LHCN-M2 (cell line): Measurements from ENCODE around the gene HDAC9. TPM values are rescaled to one million over a fixed set of nuclear protein-coding genes. Genes with fewer than 3 reads are reported as not detected.
A peak's percentile ranks its signal among the peaks of the same experiment; 100 is the strongest.

ENCODE experiments used
- DNase-seq: peaks from one replicate; pipeline ENCODE4 v3.0.0-alpha.2; 2012; ENCODE audit warnings: low read depth
- total RNA-seq: library from RNA; depleted of rRNA; stranded (reverse); fragments of >200 nt; gene quantifications from 2 replicates; pipeline ENCODE4 v1.2.3, GENCODE V29; 2014

HDAC9 gene
- total RNA-seq, 1 experiment from 2014 or later = 16.5 TPM

DNA sequence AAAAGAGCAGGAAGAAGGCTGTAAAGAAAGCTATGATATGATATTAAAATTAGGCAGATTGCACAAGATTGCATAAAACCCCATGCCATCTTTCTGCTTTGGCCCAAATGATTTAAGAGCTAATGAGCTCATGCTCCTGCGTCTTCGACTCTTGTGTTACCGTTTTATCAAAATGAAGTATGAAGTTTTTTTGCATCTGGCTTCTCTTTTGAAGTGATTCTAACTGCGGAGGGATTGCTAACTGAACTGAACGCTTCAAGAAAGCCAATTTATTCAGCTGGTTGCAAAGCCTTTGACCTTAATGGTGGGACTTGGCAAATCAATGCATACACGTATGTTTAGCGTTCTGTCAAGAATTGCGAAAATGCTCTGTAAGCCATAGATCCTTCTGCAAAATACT is 339.0 kb downstream of the HDAC9 start:
- DNase-seq = no peak

DNA sequence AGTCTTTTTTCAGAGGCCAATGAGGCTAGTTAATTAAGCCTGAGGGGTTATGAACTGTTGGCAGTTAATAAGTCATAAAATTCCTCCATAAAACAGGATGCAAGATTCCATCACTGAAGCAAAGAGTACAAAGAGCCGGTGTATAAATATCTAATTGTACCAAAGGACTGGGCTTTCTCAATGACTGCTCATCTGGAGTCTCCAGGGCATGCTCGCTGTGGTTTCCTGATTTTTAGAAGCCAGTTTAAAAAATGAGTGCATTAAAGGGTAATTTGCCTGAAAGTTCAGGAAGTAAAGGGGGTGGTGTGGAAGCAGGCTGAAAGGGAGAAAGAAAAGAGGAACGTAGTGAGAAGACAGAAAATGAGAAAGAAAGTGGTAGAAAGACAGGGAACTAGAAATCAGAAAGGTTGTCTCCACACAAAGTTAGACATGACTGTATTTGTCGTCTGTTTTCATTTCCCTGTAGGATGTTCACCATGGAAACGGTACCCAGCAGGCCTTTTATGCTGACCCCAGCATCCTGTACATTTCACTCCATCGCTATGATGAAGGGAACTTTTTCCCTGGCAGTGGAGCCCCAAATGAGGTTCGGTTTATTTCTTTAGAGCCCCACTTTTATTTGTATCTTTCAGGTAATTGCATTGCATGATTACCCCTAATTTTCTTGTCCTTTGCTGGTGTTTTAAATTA is 339.6 kb downstream of the HDAC9 start:
- no peak for DNase-seq

DNA sequence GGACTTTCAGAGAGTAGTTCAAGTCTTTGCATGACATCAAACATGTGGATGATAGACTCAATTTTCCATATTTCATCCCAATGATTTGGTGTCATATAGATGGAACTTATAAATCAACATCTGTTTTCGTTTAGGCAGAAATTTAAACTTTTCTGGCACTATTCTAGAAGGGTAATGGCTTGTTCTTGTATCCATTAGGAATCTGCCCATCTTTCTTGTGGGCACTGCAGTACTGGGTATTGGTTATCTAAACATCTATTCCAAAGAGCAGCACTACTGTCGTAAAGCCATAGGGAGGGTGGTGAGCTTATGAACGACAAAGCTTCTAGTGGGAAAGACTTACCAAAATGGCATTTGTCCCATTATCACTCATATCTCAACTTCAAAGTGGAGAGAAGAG is 348.4 kb downstream of the HDAC9 start:
- DNase-seq = no peak

DNA sequence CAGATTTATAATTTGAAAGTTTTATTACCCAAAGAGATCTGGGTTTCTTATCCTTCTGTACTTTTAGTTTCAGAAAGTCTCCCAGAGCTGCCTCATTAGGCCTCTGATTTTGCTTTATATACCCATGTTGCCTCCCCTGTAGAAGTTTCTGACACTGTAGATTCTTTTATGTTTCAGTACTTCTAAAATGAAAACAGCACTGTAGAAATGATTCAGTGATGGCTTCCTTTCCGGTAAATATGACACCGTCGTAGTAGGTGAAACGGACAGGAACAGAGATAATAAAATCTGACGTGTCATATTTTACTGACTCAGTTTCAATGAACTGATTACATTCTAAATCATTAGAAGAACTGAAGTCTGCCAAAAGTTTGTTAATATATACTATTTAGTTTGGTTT is 349.2 kb downstream of the HDAC9 start:
- DNase-seq = no peak

DNA sequence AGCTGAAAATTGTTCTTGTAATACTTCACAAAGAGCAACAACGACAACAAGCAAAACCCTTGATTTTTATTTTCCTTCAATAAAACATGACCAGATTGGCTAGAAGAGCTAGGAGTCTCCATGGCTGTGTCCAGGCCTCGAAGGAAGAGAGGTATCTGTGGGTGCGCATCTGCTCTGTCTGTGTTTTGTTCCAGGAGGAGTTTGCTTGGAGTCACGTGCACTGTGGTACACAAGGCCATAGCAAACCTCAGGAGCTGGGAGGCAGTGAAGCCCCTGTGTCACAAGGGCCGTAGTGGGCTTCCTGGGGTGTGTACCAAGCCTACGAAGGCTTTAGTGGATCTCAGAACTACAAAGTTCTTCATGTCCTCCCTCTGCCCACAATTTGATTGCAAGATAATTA is 350.2 kb downstream of the HDAC9 start:
- DNase-seq = no peak

DNA sequence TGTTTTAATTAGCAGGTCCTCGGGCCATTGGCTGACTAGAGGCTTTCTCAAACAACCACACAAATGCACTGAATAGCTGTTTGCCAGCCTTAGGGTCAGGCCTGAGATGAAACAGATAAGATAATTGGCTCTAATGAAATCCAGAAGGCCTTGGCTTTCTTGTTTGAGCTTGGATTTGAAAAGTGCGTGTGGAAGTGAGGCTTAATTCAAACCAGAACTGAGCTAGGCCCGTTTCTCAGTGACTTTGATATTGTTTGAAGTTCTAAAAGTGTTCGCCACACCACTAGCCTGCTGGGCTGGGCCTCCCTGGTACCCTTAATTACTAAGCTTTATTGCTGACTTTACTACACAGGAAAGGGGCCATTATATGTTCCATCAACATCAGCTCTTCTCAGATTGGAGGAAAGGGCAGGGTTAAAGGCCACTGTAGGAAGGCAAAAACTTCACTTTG is 351.2 kb downstream of the HDAC9 start:
- DNase-seq = no peak

DNA sequence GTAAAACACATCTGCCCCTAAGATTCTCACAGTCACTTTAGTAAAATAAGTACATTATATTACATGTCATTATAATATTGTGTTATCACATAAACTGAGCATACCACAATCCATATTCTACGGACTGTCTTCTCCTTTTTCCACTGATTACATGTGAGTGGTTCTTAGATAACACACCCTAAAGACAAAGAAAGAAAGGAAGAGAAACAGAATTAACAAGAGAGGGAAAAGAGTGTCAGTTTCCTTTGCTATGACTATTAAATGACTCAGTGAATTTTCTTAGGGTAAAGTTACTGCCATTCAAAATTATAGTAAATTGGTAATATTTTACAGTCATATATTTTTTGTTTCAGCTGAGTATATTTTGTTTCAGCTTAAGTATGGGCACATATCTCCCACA is 353.6 kb downstream of the HDAC9 start:
- peak; percentile 42 for DNase-seq

DNA sequence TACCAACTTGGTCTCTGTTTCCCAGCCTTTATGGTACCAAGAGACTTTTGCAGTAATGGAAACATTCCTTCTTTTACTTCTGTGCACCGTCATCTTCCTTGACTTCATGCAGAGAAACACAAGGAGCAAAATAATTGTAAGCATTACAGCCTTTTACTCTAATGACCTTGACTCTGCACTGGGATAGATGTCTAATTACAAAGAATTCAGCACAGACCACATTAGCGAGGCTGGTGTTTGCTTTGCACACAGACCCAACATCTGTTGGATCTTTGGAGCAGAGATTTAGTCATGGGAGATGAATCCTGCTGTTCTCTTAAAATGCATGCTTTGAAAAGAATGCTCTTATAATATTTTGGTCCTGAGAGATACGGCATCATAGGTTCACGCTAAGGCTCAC is 360.2 kb downstream of the HDAC9 start:
- peak; percentile 65 for DNase-seq

DNA sequence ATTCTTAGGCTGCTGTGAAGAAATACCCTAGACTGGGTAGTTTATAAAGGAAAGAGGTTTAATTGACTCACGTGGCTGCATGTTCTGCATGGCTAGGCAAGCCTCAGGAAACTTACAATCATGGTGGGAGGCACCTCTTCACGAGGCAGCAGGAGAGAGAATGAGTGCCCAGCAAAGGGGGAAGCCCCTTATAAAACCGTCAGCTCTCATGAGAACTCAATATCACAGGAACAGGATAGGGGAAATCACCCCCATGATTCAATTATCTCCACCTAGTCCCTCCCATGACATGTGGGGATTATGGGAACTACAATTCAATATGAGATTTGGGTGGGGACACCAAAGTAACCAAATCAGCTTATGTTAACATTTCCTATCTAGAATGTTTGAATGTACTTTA is 362.7 kb downstream of the HDAC9 start:
- DNase-seq = no peak

DNA sequence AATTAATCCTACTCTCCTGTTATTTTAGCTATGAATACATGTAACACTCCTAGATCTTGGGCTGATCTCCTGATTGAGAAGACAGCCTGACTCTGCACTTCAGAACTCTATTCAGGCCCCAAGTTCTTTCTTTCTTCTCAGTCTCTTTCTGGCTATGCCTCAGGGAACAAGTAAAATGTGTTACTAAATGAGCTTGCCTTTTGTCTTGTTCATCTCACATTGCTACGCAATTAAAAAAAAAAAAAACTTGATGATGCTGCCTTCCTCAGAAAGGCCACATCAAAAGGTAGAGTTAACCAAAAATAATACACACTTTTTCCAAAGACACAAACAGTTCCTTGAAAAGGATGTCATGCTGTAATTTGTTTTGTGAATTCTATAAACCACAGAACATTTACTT is 363.8 kb downstream of the HDAC9 start:
- DNase-seq = peak; percentile 41

DNA sequence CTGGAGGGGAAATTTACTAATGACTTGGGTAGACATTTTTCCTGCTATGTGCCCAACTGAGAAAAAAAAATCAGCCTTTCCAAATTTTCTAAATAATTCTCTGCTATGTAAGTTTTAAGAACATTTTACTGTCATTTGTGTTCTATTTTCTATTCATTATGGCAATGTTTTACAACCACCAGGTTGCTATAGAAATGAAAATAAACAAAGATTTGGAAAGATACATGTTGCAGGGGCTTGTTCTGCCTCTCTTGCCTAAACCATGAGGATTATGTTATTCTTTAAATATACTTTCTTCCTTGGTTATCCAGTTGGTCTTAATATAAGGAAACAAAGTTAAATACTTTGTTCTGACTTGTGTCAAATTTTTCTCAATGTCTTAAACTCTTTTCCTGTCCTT is 364.7 kb downstream of the HDAC9 start:
- peak; percentile 27 for DNase-seq

DNA sequence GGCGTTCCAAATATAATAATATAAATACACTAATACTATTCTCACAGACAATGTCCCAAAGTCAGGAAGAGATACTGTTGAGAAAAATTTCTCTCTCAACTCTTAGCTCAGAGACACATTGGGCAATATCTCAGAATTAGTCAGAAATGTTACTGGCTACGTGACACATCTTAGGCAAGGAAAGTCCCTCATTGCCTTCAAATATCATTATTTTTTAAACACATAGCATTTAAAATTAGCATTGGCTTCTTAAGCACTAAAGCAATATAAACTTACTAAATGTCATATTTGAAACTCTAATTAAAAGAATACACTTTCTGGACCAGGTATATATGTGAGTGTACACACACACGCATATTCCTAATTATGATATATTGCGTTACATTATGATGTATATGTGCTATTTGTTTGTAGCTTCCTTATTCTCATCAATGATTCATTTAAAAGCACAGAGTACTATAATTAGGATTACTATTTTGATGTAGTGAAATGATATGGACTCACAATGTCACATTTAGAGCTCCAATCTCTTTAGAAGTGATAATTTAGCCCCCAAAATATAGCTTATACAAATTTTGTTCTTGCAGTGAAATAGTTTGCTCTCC is 366.1 kb downstream of the HDAC9 start:
- DNase-seq = peak; percentile 70

DNA sequence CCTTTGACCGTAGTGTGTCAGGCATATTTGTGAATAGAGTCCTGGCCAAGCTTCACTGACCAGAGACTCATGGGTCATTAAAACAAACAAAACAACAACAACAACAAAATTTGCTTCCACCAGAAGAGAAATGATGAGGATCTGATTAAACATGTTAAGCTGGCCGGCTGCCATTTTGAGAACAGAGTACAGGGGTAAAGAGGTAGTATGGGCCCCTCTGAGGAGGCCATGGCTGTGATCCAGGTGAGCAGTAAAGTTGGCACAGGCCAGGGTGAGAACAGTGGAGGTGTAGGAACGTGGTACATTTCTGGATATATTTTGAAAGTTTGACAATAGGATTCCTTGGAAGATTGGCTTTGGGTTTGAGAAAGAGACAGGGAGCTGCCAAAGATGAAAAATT is 369.4 kb downstream of the HDAC9 start:
- no peak for DNase-seq

DNA sequence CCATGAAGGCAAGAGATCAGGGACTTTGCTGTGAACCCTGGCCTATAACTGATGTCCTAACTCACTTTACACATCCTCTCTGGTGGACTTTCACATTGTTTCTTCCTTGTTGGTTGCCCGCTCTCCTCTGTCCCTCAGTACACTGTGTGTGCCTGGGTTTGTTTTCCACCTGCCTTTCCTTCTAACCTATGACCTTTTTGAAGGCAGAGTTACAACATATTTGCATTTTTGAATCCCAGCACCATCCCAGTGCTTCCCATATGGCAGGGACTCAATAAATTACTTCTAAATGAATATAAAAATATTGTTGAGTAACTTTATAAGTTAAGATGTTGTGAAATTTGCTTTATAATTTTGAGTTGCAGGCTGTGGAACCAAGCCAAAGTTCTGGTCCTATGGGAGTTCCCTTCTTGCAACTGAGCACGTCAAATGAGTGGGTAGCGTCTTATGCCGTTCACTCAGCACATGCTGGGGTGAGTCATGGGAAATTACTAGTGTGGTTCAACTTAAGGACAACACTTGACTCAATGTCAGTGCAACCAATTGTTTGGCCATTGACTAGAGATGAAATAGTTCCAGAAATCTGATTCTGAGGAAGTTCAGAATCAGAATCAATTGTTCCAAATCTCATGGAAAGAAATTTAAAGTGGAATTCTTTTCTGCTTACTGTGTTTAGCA is 370.9 kb downstream of the HDAC9 start:
- peak; percentile 99 for DNase-seq

DNA sequence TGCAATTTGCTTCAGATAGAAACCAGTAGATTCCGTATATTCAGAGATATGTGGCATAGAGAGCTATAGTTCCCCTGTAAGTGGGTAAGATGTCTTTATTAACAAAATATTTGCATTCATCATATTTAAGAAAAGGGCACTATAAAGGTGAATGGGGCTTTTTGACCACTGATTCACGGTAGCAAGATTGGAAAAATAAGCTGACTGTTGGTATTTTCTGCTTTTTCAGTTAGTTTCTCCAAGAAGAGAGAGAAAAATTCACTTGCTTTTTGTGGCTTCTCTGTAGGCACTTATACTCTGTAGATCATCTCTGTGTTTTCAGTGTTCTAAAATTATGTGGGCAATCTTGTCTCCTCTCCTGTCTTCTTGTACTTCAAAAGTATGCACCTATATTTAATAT is 376.8 kb downstream of the HDAC9 start:
- no peak for DNase-seq

DNA sequence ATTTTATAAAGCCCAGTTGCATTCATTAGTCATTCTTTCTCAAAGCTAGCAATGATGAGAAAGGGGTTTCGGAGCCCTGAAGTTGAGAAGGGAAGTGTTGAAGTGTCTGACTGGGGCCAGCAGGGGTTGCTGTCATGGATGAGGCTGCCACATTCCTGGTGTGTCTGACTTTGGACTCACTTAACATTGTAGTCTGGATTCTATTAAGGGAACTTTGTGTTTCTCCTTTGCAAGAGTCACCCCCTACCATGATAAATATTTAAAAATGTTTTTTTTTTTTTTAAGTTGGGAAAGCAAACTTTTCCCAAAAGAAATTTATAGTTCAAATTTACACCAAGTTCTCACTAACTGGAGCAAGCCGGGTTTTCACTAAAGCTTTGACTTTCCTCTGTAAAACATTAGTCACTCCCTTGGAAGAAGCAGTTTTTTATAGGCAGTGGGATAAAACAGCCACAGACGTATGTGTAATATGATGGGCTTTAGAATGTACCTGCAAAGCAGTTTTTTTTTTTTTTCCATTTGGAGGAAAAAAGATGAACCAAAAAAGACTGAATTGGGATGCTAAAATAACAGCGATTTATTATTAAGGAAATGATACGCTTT is 378.3 kb downstream of the HDAC9 start:
- peak; percentile 59 for DNase-seq

DNA sequence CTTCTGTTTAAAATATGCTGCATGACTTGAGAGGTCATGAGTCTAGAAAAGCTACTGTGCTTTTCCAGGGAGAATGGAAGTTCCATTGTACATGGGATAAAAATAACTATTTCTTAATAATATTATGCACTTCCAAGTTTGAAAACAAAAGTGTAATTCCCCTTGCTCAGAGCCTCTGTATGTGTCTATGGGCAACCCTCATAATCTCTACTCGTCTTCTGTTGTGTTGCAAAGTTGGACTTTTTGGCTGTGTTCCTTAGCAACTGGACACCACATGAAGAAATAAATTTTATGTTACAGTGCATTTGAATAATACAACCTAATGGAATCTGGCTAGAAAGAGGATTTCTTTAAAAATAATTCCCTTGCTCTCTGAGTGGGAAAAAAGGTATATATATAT is 379.3 kb downstream of the HDAC9 start:
- DNase-seq = no peak

DNA sequence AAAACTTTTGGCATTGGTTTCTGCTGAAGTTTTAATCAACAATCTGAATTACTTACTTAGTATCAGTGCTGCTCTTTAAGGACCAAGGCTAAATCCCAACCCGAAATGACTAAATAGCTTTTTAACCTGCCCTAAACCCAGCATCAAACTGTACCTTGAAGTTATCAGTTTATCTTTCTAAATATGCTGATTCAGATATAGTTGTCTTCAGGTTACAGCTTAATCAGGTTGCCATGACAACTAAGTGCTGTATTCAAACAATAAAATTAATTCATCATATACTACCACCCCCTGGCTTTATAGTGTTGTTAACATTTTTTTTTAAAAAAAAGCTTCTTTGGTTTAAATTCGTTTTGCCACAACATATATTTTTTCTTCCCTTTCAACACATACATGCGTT is 382.3 kb downstream of the HDAC9 start:
- DNase-seq = no peak

DNA sequence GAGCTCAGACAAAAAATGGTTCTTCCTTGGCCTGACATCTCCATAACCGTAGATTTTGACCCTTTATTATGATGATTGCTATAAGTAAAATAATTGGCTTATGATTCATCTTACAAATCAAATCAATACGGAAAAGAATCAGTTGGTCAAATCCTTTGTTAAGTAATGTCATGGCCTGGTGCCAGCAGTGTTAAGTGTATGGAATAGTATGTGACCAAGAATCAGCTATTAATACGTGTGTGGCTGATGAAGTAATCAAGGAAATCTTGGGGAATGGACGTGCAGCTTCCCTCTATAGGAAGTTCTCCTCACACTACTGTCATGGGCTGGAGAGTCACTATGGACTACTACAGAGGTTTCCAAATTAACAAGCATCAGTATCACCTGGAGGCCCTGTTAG is 391.3 kb downstream of the HDAC9 start:
- DNase-seq = no peak

DNA sequence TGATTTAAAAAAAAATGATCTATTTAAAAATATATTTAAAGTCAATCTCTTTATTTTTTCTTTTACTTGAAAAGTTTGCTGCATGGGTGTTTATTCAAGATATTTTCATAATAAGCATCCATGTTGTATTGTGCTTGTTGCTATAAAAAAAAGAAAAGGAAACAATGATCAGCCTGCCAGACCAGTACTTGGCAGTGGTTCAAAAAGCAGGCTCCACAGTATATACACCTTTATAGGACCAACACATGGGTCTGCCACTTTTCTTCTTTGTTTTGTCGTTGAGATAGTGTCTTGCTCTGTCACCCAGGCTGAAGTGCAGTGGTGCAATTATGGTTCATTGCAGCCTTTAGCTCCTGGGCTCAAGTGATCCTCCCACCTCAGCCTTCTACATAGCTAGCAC is 393.9 kb downstream of the HDAC9 start:
- no peak for DNase-seq

DNA sequence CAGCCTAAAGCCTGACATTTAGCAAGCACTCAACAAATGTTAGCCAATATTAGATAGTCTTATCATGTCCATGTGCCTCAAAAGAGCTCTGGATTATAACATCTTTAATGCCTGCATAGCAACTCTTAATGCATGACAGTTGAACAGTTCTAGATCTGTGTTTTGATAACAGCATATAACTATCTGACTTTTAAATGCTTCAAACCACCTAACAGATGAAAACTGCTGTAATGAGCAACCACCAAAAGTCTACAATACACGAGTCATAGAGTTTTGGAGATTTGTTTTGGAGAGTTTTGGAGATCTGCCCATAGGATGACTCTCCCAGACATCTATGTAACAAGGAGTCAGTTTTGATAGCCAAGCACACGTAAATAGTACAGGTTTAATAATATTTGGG is 394.6 kb downstream of the HDAC9 start:
- DNase-seq = peak; percentile 91

DNA sequence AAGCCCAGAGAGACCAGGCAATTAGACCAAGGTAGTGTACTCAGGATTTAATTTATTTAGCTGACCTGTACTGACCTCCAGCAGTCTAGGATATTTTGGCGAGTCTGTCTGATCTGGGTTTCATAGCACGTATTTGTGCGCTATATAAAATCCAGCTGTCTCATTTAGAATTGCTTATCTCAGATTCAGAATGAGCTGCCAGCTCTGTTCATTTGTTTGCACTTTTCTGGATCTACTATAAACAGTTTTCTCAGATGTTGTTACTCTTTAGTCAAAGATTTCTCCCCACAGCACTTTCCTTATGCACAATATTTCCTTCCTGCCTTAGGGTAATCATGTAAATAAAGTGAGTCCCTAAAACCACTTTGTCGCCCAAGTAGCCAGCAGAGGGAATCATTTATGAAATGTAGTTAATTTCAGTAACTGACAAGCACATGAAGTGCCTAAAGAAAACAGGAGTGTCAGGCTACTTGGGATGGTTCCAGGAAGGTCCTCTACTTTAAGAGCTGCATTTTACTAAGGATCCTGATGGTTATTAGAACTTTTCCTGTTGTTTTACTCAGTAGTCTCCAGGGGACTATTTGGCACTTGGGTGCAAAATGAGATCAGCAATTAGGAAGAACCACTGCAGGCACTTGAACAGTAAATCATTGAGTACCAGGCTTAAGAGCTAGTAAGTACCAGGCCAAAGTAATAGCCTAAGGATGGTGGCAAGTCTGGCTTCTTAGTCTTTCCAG is 395.5 kb downstream of the HDAC9 start:
- no peak for DNase-seq
